ENCODE measurements around the gene SNPH.

The SNPH gene

DNA sequence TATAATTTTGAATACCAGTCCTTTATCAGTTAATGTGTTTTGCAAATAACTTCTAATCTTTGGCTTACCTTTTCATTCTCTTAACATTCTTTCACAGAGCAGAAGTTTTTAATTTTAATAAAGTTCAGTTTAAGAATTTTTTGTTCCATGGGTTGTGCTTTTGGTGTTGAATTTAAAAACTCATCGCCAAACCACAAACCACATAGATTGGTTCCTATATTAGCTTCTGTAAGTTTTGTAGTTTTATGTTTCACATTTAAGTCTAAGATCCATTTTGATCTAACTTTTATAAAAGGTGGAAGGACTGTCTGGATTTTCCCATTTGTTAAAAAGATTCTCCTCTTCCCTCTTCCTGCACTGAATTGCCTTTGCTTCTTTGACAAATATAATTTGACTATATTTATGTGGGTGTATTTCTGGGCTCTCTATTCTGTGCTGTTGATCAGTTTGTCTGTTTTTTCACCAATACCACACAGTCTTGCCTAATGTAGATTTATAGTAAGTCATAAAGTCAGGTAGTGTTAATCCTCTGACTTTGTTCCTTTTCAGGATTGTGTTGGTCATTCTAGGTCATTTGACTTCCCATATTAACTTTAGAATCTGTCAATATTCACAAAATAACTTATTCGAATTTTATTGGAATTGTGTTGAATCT, 80.3 kb downstream of the SNPH start:
- no peak for DNase-seq (ENCODE audit: insufficient read length, low spot score)
- no peak for TF ChIP-seq POLR2A (IDR thresholded peaks at IDR 0.05; ENCODE audit: low read depth, low read length)
- FAIRE-seq = no peak

- DNase-seq (ENCODE audit: insufficient read length, low spot score) (no peak), FAIRE-seq (no peak)
- TF ChIP-seq POLR2A (IDR thresholded peaks at IDR 0.05; ENCODE audit: low read depth, low read length) = no peak
Observed at GRCh38 chr20:1353956-1354355, 87.9 kb downstream of the SNPH start.

- FAIRE-seq = peak; percentile 70
- no peak for TF ChIP-seq POLR2A (IDR thresholded peaks at IDR 0.05; ENCODE audit: low read depth, low read length)
- no peak for DNase-seq (ENCODE audit: insufficient read length, low spot score)
Observed at GRCh38 chr20:1357921-1358671, 92.0 kb downstream of the SNPH start.

Data from H54 (cell line).